ENCODE data around the gene NFS1. TPM values are rescaled to one million over a fixed set of nuclear protein-coding genes. Genes with fewer than 3 reads are reported as not detected.

The NFS1 gene
- total RNA-seq, 4 donors from 2014 or later, result 9.1 to 35.4 (median 20.4) TPM

GRCh38 chr20:35674921-35675320 lies 24.2 kb downstream of the NFS1 start:
- Histone ChIP-seq H3K4me3 (no peak overlapping the region), H3K4me1 (no peaks in the 10 kb centered on the region), H3K27ac (no peak overlapping the region), H3K36me3 (no peaks in the 10 kb centered on the region), H3K9me3 (no peaks in the 10 kb centered on the region), H3K27me3 (no peaks in the 10 kb centered on the region)
- no peak for DNase-seq
- TF ChIP-seq POLR2A (IDR thresholded peaks at IDR 0.05) (no peak), CTCF (IDR thresholded peaks at IDR 0.05) (no peak)
- intact Hi-C loops (cut with DNase I; ENCODE audit: low total_unique reads), result no loop called here

GRCh38 chr20:35673884-35674283 lies 25.3 kb downstream of the NFS1 start:
- no peak overlapping the region for H3K4me3 ChIP-seq
- H3K27me3 ChIP-seq, result no peaks in the 10 kb centered on the region
- no peak for TF ChIP-seq CTCF (IDR thresholded peaks at IDR 0.05)
- TF ChIP-seq POLR2A (IDR thresholded peaks at IDR 0.05), result no peak
- no peak for DNase-seq
- intact Hi-C loops (cut with DNase I; ENCODE audit: low total_unique reads), result no loop called here
- H3K36me3 ChIP-seq, result no peaks in the 10 kb centered on the region
- no peak overlapping the region for H3K27ac ChIP-seq
- no peaks in the 10 kb centered on the region for H3K9me3 ChIP-seq
- H3K4me1 ChIP-seq, result no peaks in the 10 kb centered on the region

GRCh38 chr20:35669681-35670080 lies 29.5 kb downstream of the NFS1 start:
- Histone ChIP-seq H3K4me1 (no peaks in the 10 kb centered on the region), H3K27me3 (no peaks in the 10 kb centered on the region), H3K4me3 (no peak overlapping the region), H3K36me3 (no peaks in the 10 kb centered on the region), H3K27ac (no peak overlapping the region), H3K9me3 (no peaks in the 10 kb centered on the region)
- intact Hi-C loops (cut with DNase I; ENCODE audit: low total_unique reads), result no loop called here
- DNase-seq, result no peak
- TF ChIP-seq POLR2A (IDR thresholded peaks at IDR 0.05) (no peak), CTCF (IDR thresholded peaks at IDR 0.05) (no peak)

- Histone ChIP-seq H3K27ac (no peak overlapping the region), H3K36me3 (no peaks in the 10 kb centered on the region), H3K4me3 (no peak overlapping the region), H3K27me3 (no peaks in the 10 kb centered on the region), H3K4me1 (no peaks in the 10 kb centered on the region), H3K9me3 (no peaks in the 10 kb centered on the region)
- TF ChIP-seq CTCF (IDR thresholded peaks at IDR 0.05) (no peak), POLR2A (IDR thresholded peaks at IDR 0.05) (no peak)
- intact Hi-C loops (cut with DNase I; ENCODE audit: low total_unique reads), result no loop called here
- no peak for DNase-seq
These were observed 29.9 kb downstream of the NFS1 start for GRCh38 chr20:35669221-35669620.

- H3K27ac ChIP-seq, result peak overlapping the region in 1 of 2 donors; percentile 96
- no peak for DNase-seq
- intact Hi-C loops (cut with DNase I; ENCODE audit: low total_unique reads), result no loop called here
These were observed 33.2 kb downstream of the NFS1 start for GRCh38 chr20:35665949-35666288.

More at GRCh38 chr20:35665949-35666288, 33.2 kb downstream of the NFS1 start:
- H3K36me3 ChIP-seq, result no peaks in the 10 kb centered on the region
- peaks cover 0 to 2% of the 10 kb centered on the region in 2 donors for H3K4me1 ChIP-seq
- no peaks in the 10 kb centered on the region for H3K27me3 ChIP-seq
- TF ChIP-seq CTCF (IDR thresholded peaks at IDR 0.05) (no peak), POLR2A (IDR thresholded peaks at IDR 0.05) (no peak)
- H3K4me3 ChIP-seq, result no peak overlapping the region
- H3K9me3 ChIP-seq, result no peaks in the 10 kb centered on the region

Measured in uterus (tissue), 4 donors.